Hematopoietic multipotent progenitor cell treated with erythropoietin and hydrocortisone succinate and interleukin-3 and kit ligand, for 15 days (in vitro differentiated cells): Measurements from ENCODE around the gene CCL17.
A peak's percentile ranks its signal among the peaks of the same experiment; 100 is the strongest.

ENCODE experiments used
- DNase-seq: peaks from one replicate; pipeline ENCODE4 v3.0.0-alpha.2; 2015; ENCODE audit warnings: low spot score

CCL17 gene

GRCh38 chr16:57377080-57377841, 27.3 kb upstream of the CCL17 start:
- no peak for DNase-seq

GRCh38 chr16:57379579-57379978, 25.0 kb upstream of the CCL17 start:
- no peak for DNase-seq

DNA sequence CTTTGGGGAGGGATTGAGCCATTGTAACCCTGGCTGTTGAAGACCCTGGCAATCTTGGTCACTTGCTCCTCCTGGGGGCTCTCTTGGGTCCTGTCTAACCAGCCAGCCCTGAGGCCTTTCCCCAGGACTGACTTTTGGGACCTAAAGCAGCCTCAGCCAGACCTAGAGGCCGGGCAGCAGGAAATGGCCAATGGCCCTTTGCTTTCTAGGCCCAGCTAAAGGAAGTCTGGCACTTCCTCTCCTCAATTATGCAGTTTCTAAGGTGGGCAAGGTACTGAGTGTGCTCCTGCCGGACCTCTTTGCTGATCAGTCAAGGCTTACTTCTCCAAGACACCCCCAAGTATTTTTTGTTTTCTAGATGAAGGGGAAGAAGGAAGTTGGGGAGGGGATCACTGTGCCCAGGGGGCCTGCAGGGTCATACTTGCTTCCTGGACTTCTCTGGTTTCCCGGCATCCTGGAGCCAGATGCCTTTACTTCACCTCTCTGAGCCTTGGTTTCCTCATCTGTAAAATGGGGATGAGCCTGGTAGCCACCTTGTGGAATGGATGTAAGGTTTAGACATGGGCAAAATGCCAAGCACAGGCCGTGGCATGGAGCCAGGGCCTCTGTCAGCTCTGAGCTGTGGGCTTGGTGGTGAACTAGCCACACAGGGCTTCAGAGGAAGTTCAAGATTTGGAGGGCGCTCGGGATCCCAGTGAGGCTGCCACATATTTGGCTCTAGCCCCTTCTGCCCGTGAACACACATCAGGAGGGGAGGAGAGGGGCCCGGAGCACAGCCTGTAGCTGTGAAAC, 23.7 kb upstream of the CCL17 start:
- DNase-seq: peak; percentile 40

GRCh38 chr16:57381791-57382534, 22.6 kb upstream of the CCL17 start:
- no peak for DNase-seq

- DNase-seq: no peak
Measured at GRCh38 chr16:57382535-57383275, 21.9 kb upstream of the CCL17 start.

DNA sequence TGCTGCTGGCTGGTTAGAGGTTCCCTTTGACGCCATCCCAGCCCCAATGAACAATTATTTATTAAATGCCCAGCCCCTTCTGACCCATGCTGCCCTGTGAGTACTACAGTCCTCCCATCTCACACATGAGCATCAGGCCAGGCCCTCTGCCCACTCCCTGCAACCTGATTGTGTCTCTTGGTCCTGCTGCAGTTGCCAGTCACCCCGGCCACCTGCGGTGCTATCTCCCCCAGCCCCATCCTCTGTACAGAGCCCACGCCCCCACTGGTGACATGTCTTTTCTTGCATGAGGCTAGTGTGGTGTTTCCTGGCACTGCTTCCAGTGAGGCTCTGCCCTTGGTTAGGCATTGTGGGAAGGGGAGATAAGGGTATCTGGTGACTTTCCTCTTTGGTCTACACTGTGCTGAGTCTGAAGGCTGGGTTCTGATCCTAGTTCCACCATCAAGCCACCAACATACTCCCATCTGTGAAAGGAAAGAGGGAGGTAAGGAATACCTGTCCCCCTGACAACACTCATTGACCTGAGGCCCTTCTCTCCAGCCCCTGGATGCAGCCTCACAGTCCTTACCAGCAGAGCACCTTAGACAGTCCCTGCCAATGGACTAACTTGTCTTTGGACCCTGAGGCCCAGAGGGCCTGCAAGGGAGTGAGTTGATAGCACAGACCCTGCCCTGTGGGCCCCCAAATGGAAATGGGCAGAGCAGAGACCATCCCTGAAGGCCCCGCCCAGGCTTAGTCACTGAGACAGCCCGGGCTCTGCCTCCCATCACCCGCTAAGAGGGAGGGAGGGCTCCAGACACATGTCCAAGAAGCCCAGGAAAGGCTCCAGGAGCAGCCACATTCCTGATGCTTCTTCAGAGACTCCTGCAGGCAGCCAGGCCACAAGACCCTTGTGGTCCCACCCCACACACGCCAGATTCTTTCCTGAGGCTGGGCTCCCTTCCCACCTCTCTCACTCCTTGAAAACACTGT, 21.0 kb upstream of the CCL17 start:
- DNase-seq: peak; percentile 9

GRCh38 chr16:57384248-57385070, 20.1 kb upstream of the CCL17 start:
- DNase-seq: no peak

DNA sequence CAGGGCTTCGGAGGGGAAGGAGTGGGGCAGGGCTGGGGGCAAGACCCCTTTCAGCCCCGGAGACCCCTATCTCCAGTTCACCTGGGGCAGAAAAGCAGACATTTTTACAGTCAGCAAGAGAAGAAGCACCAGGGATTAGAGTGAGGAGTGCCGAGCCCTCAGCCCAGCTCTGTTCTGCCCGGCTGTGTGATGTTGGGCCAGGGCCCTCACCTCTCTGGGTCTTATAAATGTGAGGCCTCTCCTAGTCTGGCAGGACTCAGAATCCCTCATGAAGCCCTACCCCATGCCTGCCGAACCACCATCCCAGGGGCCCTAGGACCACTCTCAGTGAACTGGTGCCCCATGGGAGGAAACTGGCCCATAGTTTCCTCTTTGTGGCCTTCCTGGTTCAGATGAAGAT, 19.5 kb upstream of the CCL17 start:
- DNase-seq: no peak

DNA sequence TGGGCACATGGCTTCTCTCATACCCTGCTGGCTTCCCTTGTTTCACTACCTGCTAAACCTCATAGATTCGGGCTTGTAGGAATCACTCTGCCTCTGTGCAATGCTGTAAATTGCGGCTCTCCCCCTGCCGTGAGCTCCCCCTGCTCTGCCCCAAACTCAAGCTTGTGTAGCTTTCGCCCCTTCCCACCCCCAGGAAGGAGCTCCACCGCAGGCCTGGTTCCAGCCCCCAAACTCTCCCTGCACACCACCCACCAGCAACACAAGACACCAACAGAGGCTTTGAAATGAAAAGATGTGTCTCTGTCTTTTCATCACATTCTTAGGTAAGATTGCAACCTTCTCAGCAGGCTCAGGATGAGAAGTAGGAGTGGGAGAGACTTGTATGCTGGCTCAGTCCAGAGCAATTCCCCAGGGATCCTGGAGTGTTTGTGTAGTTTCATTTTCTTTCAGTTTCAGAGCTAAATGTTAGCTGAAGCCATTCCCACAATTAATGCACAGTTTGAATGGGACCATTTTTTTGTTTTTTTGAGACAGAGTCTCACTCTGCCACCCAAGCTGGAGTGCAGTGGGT, 18.1 kb upstream of the CCL17 start:
- no peak for DNase-seq

DNA sequence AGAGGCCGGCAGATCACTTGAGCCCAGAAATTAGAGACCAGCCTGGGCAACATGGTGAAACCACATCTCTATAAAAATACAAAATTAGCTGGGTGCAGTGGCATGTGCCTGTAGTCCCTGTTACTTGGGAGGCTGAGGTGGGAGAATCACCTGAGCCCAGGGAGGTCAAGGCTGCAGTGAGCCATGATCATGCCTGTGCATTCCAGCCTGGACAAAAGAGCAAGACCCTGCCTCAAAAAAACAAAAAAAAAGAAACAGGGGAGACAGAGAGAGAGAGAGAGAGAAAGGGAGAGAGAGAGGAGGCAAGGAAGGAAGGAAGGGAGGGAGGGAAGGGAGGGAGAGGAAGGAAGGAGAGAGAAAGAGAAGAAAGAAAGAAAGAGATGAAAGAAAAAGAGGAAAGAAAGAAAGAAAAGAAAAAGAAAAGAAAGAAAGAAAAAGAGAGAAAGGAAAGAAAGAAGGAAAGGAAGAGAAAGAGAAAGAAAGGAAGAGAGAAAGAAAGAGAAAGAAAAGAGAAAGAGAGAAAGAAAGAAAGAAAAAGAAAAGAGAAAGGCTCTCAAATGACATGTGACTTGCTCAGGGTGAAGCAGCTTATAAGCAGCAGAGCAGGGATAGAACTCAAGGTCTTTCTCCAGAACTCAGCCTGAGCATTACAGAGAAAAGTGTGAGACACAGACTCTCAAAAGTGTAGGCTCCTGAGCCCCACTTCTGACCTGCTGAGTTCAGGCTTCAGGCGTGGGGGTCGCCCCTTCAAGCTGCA, 16.8 kb upstream of the CCL17 start:
- DNase-seq: no peak

DNA sequence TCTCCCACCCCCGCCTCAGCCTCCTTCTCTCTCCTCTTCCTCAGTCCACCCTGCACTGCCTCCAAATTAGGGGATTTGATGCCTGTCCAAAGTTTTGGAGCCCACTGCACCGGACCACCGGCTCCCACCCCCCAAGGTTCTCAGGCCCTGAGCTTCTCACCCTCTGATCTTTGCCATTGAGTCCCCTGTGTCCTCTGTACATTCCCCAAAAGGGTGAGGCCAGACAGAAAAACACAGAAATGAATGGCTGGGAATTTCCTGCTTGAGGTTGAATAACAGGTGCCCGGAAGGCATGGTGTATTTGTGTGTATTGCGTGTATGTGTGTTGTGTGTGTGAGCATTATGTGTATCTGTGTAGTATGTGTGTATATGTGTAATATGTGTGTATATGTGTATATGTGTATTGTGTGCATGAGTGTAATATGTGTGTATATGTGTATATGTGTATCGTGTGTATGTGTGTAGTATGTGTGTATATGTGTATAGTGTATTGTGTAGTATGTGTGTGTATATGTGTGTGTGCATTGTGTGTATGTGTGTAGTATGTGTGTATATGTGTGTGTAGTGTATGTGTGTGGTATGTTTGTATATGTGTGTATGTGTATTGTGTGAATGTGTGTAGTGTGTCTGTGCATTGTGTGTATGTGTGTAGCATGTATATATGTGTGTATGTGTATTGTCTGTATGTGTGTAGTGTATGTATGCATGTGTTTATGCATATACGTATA, 16.0 kb upstream of the CCL17 start:
- DNase-seq: no peak

DNA sequence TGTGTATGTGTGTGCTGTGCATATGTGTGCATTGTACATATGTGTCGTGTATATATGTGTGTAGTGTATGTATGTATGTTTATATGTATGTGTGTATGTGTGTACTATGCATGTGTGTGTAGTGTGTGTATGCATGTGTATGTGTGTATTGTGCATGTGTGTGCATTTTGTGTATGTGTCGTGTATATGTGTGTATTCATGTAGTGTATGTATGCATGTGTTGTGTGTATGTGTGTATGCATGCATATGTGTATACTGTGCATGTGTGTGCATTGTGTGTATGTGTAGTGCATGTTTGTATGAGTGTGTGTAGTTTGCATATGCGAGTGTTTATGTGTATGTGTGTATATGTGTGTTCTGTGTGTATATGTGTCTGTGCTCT, 15.5 kb upstream of the CCL17 start:
- no peak for DNase-seq

- DNase-seq: no peak
Measured at GRCh38 chr16:57390636-57391295, 13.8 kb upstream of the CCL17 start.

DNA sequence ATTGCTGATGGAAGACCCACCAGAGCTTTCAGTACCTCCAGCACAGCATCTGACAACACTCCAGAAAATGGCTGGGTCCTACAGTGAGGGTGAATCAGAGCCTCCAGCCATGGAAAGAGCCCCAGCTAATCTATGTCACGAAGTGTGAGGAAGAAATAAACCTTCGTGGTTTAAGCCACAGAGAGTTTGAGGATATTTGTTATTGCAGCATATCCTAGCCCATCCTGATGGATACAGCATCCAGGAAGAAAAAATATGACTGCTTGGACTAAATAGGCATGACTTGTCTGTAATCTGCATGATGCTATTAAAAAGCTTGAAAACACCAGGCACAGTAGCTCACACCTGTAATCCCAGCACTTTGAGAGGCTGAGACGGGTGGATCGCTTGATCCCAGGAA, 13.3 kb upstream of the CCL17 start:
- no peak for DNase-seq

DNA sequence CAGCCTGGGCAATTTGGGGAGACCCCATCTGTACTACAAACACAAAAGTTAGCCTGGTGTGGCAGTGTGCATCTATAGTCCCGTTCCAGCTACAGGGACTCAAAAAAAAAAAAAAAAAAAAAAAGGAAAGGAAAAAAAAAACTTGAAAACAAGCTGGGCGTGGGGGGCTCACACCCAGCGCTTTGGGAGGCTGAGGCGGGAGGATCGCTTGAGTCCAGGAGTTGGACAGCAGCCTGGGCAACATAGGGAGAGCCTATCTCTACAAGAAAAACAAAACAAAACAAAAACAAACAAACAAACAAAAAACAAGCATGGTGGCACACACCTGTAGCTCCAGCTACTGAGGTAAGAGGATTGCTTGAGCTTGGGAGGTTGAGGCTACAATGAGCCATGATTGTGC, 12.9 kb upstream of the CCL17 start:
- no peak for DNase-seq

DNA sequence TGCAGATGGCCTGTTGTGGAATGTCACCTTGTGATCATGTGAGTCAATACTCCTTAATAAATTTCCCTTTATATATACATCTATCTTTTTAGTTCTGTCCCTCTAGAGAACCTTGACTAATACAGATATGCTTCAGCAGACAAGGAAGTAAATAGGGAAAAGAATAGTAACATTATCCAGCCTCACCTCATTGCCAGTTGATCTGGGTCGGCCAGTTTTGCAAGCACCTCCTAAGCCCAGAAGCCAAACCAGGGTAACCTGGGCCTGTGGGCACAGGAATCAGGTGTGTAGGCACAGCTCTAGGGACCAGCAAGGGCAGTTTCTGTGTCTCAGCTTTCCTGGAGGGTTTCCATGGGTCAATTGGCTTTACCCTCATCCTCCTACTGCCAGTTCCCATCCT, 11.9 kb upstream of the CCL17 start:
- DNase-seq: no peak

DNA sequence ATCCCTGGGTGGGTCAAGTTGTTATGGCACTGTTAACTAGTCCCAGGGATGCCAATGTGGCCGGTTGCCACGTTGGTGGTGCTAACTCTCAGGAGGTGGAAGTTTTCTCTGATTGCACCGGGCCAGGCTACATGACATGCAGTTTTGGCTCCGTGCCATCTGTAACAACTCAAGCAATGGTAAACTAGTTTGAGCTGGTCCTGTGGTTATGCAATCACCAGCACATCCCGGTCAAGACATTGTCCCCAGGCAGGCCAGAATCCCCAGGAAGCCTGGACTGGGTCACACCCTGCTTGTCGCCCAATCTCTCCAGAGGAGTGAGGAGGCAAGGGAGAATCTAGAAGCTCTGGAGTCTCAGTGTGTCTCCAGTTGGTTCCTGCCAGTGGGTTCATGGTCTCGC, 10.1 kb upstream of the CCL17 start:
- no peak for DNase-seq

- no peak for DNase-seq
Measured at GRCh38 chr16:57395026-57395425, 9.5 kb upstream of the CCL17 start.
